ENCODE data around the gene S100A7.

DNA sequence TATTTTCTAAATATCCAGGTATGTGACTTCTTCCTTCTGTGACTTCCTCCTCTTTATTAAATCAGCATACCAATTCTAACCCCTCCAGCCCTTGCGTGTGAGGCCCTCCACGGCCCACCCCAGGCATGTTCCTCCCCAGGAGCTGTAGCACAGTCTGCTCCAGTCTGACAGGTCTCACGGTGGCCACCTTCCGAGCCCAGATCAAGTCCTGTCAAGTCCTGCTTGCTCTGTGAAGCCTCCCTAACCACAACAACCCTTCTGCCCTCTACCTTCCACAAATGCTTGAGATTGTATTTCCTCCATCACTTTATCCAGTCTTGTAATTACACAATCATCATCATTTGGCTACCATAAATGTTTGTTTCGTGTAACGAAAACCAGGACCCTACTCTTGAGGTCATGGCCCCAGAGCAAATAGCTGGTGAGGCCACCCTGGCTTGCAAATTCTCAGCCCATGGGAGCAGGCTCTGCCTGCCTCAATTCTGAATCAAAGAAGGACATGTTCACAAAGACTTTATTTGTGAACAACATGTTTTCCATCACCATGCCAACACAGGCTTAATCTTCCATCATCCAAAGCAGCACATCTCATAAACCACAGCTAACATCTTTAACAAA is 33.0 kb upstream of the S100A7 start:
- TF ChIP-seq, protein P1, sequence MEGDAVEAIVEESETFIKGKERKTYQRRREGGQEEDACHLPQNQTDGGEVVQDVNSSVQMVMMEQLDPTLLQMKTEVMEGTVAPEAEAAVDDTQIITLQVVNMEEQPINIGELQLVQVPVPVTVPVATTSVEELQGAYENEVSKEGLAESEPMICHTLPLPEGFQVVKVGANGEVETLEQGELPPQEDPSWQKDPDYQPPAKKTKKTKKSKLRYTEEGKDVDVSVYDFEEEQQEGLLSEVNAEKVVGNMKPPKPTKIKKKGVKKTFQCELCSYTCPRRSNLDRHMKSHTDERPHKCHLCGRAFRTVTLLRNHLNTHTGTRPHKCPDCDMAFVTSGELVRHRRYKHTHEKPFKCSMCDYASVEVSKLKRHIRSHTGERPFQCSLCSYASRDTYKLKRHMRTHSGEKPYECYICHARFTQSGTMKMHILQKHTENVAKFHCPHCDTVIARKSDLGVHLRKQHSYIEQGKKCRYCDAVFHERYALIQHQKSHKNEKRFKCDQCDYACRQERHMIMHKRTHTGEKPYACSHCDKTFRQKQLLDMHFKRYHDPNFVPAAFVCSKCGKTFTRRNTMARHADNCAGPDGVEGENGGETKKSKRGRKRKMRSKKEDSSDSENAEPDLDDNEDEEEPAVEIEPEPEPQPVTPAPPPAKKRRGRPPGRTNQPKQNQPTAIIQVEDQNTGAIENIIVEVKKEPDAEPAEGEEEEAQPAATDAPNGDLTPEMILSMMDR (IDR thresholded peaks at IDR 0.05) = no peak
- no peak for TF ChIP-seq POLR2A (IDR thresholded peaks at IDR 0.05)
